ENCODE data around the gene PLEKHJ1.

Gene PLEKHJ1

DNA sequence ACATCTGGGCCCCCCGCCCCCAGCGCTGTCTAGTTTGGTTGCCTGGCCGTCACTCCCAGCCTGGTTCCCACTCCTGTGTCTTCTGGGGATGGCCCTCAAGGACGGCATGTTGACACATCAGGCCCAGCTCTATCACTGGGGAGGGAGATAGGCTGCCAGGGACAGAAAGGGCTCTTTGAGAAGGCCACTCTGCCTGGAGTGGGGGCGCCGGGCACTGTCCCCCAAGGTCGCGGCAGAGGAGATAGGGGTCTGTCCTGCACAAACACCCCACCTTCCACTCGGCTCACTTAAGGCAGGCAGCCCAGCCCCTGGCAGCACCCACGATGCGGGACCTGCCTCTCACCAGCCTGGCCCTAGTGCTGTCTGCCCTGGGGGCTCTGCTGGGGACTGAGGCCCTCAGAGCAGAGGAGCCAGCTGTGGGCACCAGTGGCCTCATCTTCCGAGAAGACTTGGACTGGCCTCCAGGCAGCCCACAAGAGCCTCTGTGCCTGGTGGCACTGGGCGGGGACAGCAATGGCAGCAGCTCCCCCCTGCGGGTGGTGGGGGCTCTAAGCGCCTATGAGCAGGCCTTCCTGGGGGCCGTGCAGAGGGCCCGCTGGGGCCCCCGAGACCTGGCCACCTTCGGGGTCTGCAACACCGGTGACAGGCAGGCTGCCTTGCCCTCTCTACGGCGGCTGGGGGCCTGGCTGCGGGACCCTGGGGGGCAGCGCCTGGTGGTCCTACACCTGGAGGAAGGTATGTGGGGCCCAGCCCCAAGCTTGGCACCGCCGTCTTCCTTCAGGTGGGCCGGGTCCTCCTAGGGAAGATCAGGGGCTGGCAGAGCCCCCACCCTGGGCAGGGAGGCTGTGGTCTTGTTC, 13.1 kb upstream of the PLEKHJ1 start, which contains the start of gene AMH:
TSS of gene AMH (plus strand) at position 314 of the 857 bp plus-strand sequence. CDS start at position 324, 10 bp downstream.
- DNase-seq (ENCODE audit: low read depth), result no peak

GRCh38 chr19:2248136-2249009, 12.2 kb upstream of the PLEKHJ1 start:
- DNase-seq (ENCODE audit: low read depth), result no peak

DNA sequence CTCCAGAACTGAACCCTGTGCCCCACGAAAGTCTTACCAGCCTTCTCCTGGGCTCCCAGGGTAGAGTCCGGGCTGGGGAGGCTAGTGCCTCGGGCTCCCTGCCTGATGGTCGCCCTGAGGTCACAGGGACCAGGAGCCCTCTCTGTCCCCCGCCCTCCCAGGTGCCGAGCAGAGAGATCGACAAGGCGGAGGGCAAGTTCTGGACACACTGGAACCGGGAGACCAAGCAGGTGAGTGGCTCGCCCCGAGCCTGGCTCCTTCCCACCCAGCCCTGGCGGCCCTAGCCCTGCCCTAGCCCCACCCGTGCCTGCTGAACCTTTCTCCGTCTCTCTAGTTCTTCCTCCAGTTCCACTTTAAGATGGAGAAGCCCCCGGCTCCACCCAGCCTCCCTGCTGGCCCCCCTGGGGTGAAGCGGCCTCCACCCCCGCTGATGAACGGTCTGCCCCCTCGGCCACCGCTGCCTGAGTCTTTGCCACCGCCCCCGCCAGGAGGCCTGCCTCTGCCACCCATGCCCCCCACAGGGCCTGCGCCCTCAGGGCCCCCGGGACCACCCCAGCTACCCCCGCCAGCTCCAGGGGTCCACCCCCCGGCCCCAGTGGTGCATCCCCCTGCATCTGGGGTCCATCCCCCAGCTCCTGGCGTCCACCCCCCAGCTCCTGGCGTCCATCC, 11.4 kb upstream of the PLEKHJ1 start:
- DNase-seq (ENCODE audit: low read depth), result no peak

DNA sequence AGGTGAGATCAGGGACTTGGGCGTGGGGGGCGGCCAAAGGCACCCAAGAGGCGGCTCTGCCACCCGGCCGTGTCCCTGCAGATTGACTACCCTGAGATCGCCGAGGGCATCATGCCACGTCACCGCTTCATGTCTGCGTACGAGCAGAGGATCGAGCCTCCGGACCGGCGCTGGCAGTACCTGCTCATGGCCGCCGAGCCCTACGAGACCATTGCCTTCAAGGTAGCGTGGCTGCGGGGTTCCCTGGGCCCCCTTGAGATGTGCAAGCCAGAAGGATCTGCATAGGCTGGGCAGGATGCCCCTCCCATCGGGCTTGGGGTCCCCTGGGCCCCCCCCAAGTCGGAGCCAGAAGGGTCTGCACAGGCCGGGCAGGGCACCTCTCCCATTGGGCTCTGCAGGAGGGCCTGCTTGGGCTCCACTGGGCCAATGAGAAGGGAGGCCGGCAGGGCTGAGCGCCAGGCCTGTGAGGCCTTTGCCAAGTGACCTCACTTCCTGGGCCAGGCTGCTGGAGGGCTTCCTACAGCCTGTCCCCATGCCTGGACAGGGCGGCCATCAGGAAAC, 10.8 kb upstream of the PLEKHJ1 start:
- DNase-seq (ENCODE audit: low read depth), result peak; percentile 62

DNA sequence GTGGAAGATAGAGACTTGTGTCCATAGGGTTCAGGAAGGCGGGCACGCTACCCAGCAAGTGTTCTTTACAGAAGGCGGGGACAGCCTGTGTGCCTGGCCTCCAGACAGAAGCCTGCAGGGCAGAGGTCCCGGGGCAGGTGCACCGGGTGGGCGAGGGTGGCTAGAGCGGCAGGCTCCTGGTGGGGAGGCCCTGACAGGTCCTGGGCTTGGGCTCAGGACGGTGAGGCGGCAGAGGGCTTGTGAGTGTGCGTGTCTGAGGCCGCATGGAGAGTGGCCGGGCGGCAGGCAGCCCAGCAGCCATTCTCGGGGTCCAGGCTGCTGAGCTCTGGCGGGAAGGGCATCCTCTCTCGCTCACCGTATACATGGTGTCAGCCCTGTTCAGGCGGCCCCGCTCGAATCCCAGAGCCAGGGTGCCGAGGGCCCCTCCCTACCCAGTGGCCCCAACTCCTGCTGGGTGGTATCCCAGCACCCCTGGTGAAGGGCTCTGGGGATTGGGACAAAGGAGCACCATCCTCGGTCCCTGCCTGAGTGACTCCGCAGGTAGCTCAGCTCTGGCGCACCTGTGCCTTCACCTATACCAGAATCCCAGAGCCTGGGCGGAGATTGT, 10.0 kb upstream of the PLEKHJ1 start:
- DNase-seq (ENCODE audit: low read depth), result no peak

- DNase-seq (ENCODE audit: low read depth), result no peak
These were observed 9.1 kb upstream of the PLEKHJ1 start for GRCh38 chr19:2245273-2245672.

DNA sequence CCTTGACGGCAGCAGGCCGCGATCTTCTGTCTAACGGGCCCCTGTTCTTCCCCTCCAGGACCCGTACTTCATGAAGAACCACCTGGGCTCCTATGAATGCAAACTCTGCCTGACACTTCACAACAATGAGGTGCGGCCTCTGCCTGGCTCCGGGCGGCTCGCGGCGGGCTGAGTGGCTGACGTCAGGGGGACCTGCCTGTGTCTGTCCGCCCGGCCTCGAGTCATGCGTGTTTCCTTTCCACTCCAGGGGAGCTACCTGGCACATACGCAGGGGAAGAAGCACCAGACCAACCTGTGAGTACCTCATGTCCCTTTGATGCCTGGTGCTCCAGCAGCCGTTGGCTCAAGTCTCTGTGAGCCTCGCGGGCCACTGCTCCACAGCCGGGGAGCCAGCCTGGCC, 8.4 kb upstream of the PLEKHJ1 start:
- DNase-seq (ENCODE audit: low read depth), result no peak

- no peak for DNase-seq (ENCODE audit: low read depth)
These were observed 7.9 kb upstream of the PLEKHJ1 start for GRCh38 chr19:2244125-2244411.

GRCh38 chr19:2243274-2244124, 7.4 kb upstream of the PLEKHJ1 start:
- DNase-seq (ENCODE audit: low read depth), result no peak

DNA sequence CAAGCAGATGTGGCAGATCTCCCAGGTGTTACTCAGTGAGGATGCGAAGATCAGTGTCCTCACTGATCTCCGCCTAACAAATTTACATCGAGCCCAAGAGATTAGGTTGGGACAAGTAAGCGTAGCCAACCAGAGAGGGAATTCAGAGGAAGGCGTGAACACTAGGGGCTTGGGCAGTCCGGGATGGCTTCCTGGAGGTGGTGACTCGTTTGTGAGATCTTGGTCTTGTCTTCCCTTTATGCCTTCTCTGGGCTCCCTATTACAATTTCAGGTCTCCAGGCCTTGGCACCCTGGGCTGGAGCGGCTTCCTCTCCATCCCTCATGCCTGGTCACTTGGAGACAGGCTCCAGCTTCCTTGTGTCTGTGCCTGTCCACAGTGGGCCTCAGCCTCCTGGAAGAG, 6.7 kb upstream of the PLEKHJ1 start:
- DNase-seq (ENCODE audit: low read depth), result no peak

DNA sequence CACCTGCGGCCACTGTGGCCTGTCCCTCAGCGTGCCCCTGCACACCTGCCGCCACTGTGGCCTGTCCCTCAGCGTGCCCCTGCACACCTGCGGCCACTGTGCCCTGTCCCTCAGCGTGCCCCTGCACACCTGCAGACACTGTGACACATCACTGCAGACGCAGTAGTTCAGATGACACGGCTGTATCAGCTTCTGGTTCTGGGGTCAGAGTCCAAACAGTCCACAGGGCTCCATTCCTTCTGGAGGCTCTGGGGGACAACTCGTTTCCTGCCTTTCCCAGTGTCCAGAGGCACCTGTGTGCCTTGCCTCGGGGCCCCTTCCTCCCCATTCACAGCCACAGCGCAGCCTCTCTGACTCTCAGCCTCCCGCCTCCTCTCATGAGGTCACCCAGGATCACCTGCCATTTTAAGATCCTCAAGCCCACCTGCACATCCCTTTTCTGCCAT, 6.0 kb upstream of the PLEKHJ1 start:
- no peak for DNase-seq (ENCODE audit: low read depth)

DNA sequence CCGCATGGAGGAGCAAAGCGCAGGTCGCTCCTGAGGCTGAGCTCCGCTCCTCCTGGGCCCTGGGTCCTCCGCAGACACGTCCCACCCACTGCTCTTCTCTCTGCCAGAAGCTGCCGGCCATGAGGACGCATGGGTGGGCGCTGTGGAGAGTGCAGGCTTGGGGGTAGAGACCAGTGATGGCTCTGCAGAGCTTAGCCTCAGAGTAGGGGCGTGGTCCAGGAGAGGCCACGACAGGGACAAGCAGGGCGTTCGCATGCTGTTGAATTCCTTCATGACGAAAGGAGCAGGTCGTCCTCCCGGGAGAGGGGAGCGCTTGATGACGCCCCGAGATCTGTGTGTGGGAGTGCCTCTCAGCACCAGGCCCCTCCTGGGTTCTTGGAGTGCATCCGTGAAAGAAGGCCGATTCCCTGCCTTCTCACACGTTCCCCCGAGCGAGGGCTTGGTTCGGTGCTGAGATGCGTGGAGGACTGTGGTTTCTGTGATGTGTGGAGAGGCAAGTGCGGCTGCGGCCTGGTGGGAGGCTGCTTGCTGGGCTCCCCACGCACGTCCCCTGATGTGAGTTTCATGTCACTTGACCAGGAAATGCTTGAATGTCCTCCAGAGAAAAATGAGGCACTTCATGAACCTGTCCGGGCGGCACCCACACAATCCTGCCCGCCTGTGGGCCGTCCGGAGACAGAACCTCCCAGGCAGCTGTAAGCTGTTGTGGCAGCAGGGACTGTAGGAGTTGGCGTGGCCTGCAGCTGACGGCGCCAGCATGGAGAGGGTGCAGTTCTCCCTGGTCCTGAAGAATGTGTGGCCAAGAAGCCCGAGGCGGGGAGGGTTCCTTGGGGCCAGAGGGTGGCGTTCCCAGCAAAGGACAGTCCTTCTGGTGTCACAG, 5.0 kb upstream of the PLEKHJ1 start:
- no peak for DNase-seq (ENCODE audit: low read depth)

- DNase-seq (ENCODE audit: low read depth), result peak; percentile 61
These were observed 3.9 kb upstream of the PLEKHJ1 start for GRCh38 chr19:2239771-2240770.

GRCh38 chr19:2239173-2239572, 3.0 kb upstream of the PLEKHJ1 start:
- no peak for DNase-seq (ENCODE audit: low read depth)

GRCh38 chr19:2237869-2238153, 1.7 kb upstream of the PLEKHJ1 start:
- no peak for DNase-seq (ENCODE audit: low read depth)

- no peak for DNase-seq (ENCODE audit: low read depth)
These were observed 1.1 kb upstream of the PLEKHJ1 start for GRCh38 chr19:2237051-2237868.

DNA sequence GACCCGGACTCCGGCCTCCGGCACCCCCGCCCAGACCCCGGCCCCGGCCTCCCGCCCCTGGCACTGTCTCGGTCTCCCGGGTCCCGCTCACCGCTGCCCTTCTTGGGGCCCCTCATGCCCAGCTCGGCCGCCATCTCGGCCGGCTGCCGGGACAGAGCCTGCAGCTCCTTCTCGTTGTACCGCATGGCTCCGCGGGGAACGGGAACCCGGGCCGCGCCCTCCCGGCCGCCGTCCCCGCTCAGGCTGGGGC, 140 bp downstream of the PLEKHJ1 start:
- DNase-seq (ENCODE audit: low read depth), result no peak

- DNase-seq (ENCODE audit: low read depth), result no peak
These were observed 607 bp downstream of the PLEKHJ1 start for GRCh38 chr19:2235381-2236063.
